ENCODE measurements around the gene TACC3.

DNA sequence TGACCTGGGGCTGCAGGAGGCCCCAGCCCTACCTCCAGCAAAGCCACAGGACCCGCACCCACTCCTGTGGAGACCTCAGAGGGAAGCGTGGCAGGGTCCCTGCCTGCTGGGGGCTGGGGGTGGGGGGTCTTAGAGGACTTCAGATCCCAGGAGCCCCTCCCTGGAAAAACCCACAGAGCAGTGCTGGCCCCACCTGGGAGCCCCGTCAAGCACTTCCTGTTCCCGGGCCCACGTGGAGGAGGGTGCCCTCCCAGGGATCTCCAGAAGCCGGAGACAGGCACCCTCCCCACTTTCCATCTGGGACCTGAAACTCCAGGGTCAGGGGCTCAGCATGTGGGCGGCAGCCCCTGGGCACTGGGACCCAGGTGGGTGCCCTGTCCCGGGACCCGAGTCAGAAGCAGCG is 32.0 kb downstream of the TACC3 start:
- TF ChIP-seq CTCF (IDR thresholded peaks at IDR 0.05) (no peak), REST (IDR thresholded peaks at IDR 0.05; ENCODE audit: insufficient read depth in 1 of 2, low read depth in 2 of 2, low read length in 1 of 2) (no peak)

All from Panc1 (cell line).